GM18867 (cell line): ENCODE data around the gene CATSPERD.
"Not testable (repeated sequence)": the region's sequence is repeated elsewhere in the genome, so short reads cannot be mapped to it uniquely, and the experiment has no call there.

Source experiments
- ATAC-seq: cut with Tn5 transposase; IDR thresholded peaks from one replicate; pipeline ENCODE4 v1.9.1; 2021; ENCODE audit warnings: mild to moderate bottlenecking, moderate library complexity; ENCODE audit not compliant: unreplicated experiment

The CATSPERD gene

DNA sequence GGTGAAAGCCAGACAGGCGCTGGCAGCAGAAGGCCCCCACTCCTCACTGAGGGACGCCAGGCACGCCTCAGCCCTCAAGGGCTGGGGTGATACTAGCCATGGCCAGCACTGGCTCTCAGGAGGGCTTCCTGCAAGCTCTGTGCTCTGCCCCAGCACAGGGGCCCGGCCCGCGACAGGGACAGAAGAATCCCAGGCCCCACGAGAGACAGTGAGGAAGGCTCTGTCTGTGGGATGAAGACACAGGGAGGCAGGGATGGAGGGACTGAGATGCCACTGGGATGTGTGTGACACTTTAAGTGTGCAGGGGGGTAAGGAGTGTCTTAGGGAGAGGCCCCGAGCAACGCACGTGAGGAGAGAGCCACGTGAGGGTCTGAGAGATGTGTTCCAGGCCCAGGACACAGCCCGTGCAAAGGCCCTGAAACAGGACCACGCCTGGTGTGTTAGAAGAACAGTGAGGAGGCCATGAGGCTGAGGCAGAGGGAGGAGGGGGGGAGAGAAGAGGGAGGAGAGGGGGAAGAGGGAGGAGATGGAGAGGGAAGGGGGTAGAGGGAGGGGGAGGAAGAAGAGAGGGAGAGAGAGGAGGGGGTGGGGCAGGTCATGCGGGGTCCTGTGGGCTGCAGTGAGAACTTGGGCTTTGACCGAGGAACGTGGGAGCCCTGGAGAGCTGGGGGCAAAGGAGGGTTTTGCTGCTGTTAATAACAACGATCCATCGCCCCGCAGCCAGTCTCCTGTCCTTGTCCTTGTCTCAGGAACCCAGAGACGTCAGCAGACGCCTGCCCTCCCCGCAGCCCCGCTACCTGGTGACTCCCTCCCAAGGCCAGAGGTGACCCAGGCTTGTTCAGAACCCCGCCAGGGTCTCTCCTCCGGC is 23.2 kb upstream of the CATSPERD start:
- ATAC-seq: no peak

DNA sequence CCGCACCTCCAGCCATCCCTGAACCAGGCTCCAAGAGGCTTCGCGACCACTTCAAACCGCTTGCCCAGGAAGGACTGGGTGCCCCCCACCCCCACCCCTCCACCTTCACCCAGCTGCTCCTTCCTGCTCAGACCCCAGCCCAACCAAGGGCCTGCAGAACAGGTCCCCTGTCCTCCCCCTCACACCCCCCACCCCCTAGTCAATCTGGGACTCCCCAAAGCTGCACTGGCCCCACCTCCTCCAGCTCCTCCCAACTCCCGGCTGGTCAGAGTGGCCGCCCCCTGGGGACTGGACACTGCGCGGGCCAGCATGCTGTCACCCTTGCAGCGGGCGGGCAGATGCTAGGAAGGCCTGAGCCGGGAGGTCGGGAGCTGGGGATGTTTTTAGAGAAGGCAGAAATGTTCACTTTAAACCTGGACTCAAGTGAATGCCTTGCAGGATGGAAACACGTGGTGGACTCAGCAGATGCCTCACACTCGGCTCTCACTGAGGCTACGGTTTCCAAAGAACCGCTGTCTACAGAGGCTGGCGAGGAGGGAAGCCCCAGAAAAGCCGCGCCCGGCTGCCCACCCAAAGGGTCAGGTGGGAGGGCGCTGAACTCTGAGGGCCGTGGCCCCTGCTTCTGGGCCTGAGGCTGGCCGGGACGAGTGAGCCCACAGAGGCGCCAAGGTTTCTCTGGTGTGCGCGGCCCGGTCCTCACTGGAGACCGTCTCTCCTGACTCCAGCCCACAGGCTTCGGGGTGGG is 22.4 kb upstream of the CATSPERD start:
- no peak for ATAC-seq

DNA sequence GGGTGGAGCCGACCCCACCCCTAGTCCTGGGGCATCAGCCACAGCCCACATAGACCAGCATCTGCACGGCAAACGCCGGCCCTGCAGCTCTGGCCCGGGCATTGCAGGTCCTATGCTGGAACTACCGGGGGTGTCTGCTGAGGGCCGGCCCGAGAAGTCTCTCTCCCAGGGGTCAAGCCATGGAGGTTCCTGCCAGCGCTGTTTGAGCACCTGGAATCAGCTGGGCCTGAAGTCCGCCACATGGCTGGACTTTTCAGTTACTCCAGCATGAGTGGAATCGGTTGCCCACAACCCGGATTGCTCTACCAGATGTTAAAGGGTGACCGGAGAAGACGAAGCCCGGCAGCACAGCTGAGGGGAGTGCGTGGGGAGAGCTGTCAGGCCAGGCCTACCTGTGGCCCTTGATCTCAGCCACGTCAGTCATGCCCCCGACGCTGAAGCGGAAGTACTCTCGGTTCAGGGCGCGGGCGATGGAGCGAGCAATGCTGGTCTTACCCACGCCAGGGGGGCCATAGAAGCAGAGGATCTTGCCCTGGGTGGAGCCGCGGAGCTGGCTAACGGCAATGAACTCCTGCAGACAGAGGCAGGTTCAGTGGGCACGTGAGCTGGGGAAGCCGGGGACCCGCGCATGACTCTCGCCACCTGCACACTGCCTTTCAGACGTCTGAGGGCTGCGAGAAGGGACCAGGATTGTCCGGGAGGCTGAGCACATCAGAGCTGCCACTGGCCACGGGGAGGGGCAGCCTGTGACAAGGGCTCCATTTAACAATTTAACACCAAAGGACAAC is 21.6 kb upstream of the CATSPERD start:
- ATAC-seq: no peak

DNA sequence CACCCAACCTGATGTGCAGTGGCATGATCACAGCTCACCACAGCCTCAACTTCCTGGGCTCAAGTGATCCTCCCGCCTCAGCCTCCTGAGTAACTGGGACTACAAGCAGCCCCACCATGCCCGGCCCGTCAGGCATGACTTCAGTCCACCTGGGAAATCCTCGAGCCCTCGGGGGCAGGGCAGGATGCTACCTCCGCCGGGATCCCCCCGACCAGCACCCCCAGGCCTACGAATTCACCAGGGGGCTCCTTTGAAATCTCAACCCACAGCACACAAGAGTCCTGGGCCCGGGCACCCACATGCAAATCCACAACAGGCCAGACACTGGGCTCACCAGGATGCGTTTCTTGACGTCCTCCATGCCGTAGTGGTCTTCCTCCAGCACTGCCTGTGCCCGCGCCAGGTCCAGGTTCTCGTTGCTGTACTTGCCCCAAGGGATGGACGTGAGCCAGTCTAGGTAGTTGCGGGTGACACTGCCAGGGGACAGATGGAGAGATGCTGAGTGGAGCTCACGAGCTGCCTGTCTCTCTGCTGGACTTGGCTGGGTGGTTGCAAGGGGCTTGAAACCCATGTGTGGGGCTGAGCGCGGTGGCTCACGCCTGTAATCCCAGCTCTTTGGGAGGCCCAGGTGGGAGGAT is 19.9 kb upstream of the CATSPERD start:
- ATAC-seq: no peak

DNA sequence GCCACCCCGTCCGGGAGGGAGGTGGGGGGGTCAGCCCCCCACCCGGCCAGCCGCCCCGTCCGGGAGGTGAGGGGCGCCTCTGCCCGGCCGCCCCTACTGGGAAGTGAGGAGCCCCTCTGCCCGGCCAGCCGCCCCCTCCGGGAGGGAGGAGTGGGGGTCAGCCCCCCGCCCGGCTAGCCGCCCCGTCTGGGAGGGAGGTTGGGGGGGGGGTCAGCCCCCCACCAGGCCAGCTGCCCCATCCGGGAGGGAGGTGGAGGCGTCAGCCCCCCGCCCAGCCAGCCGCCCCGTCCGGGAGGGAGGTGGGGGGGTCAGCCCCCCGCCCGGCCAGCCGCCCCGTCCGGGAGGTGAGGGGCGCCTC is 18.4 kb upstream of the CATSPERD start:
- not testable (repeated sequence) for ATAC-seq

DNA sequence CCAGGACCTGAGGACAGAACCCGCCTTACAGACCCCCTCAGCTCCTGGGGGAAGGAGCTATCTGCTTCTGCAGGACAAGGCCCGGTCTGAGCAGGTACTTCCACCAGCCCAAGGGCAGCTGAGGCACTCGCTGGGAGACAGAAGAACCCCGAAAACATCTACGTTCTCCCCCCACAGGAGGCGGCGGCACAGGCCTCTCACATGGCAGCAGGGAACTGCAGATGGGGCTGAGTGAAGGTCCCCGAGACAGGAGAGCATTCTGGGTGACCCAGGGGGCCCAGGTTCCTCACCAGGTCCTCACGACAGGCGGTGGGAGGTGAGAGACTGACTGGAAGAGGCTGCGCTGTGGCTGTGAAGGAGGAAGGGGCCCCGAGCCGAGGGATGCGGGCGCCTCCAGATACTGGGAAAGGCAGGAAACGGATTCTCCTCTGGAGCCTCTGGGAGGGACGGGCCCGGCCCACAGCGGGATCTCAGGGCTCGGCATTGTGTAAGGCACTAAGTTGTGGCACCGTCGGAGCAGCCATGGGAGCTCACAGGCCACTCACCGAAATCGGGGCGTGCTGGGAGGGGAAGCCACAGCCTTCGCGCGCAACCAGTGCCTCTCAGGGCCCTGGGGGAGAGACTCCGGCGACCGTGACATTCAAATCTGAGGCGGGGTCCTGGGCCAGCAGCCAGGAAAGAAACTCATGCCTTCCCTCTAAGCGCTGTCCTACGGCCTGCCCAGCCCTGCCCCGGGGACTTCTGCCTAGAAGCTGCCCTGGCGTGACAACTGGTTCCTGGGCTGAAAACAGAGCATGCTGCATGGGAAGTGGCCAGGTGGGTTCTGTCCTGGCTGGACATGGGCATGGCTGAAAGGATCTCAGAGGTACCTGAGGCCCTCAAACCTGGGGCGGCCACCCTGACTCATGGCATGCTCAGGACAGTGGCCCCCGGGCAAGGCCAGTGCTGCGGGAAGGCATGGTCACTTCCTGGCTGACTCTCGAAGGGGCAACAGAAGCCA is 16.3 kb upstream of the CATSPERD start:
- no peak for ATAC-seq

DNA sequence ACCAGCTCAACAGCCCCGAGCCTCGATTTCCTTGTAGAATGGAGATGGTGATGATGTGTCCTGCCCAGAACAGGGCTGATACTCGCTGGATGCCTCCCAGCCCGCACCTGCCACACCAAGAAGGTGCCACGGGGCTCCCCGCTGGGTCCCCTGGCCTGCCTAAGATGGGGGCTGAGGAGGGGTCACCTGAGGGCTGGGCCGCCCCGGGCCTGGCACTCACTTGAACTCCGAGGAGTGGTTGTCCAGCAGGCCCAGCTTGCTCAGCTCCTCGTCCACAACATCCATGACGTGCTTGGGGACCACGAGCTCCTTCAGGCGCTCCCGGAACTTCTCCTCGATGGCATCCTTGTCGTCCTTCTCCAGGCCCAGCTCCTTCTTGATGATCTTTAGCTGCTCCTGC is 14.9 kb upstream of the CATSPERD start:
- no peak for ATAC-seq

DNA sequence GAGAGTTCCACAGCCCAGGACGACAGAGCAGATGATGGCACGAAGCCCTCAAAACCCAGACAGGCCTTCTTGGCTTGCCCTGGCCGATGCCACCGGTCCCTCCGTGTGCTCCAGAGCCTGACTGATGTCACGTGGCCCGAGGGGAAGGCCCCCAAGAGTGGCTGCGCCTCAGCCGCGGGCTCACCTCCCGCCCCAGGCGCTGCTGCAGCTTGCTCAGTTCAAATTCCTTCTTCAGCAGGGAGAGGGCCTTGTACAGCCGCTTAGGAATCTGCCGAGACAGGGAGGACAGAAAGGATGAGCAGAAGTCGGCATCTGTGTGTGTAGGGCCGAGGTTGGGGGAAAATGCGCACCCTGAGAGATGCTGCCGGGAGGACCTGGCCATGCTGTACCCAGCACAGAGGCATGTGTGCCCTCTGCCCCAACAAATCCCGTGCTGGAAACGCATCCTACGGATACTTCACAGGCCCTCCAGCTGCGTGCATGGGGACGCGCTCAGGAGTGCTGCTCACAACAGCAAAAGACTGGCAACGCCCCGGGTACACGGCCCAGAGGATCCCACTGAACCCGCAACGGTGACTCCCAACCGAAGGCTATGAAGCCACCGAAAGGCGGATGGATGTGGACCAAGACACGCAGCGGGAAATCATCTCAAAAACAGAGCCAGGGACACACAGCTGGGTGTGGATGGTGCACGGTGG is 13.4 kb upstream of the CATSPERD start:
- ATAC-seq: no peak

DNA sequence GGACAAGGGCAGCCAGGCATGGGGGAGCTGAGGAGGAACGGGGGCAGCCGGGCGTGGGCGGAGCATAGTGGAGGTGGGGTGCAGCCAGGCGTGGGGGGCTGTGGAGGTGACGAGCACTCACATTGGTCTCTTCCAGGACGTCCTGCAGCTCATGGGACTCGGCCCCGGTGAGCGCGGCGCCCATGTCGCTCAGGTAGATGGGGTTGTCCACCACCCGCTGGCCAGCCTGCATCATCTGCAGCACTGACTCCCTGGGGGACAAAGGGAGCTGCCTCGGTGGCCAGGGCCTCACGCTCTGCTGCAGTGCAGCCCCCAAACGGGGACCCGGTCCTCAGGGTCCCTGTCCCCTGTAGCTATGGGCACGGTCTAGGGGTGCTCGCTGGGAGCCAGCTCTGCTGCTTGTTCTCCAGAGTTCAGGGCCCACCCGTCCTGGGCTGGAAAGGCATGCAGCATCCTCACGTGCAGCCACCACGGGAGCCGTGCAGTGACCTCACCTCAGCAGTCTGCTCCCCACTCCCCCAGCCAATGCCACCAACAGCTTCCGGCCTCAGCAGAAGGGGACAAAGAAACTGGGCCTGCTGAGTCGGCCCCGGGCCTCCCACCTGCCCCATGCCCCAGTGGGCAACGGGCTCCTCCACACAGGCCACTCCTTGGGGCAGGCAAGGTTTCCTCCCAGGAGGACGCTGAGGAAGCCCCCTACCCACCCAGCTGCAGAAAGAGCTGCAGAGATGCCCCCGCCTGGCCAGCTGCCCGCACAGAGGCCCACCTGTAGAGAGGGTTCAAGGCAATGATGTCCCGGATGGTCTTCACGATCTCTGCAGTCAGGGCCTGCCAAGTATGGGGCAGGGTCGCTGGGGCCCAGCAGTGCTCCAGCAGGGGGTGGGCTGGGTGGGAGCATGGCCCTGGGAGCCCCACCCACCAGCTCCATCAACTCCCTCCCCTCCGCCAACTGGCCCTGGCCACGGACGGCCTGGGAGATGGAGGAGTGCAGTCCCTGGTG is 12.6 kb upstream of the CATSPERD start:
- ATAC-seq: no peak

DNA sequence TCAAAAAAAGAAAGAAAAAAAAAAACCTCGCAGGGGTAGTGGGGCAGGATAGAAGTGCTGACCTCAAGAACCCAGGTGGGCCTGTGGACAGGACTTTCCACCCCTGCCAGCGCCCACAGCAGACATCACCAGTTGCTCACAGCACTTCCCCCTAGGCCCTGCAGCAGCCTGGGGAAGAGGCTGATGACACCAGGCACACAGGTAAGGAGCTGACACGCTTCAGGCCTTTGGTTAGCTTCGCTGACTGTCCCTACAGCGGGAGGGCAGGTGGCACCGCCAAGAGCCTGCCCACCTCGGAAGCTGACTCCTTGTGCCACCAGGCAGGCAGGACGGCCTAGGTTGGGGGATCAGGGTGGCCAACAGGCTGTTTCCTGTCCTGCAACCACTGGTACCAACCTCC is 9.4 kb upstream of the CATSPERD start:
- no peak for ATAC-seq

DNA sequence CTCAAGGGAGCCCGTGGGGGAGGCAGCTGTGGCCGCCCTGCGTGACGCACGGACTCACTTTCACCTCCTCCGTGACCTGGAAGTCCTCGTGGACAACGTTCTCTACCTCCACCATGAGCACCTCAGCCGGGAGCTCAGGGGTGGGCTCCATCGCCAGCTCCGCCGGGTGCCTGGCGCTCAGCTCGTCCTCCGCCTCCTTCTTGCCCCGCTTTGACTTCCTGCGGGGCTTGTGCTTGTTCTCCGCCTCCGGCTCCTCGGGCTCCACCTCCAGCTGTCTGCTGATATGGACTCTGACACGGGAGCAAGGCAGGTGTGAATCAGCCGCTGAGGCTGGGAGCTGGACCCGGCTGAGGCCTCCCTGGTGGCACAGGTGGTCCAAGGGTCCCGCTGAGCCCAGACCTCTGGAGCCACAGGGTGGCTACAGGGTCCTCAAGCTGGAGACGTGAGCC is 8.7 kb upstream of the CATSPERD start:
- no peak for ATAC-seq

DNA sequence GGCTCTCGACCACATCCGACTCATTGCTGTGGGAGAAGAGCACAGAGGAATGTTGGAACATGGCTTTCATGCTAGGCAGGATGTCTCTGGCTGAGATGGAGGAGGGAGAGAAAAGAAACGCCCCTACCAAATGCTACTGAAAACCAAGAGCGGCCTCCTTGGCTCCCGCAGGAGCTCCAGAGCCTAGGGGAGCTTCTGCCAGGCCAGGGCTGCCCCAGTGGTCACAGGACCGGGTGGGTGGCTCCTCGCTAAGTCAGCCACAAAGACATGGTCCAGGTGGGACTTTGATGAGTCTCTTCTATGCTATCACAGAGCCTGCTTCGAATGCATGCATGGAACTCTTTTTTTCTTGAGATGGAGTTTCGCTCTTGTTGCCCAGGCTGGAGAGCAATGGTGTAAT is 7.2 kb upstream of the CATSPERD start:
- no peak for ATAC-seq

DNA sequence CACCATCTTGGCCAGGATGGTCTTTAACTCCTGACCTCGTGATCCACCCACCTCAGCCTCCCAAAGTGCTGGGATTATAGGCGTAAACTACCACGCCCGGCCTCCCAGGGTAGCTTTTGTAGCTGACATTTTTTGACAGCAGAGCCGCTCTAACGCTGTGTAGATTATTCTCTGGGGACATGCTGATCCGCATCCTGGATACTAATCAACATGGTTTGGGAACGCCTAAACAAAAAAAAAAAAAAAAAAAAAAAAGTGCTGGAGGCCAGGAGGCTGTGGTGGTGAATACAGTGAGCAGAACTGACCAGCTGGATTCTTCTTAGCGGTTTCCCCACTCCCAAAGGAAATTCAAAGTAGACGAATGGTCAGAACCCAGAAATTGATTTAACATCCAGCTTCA is 5.6 kb upstream of the CATSPERD start:
- no peak for ATAC-seq

DNA sequence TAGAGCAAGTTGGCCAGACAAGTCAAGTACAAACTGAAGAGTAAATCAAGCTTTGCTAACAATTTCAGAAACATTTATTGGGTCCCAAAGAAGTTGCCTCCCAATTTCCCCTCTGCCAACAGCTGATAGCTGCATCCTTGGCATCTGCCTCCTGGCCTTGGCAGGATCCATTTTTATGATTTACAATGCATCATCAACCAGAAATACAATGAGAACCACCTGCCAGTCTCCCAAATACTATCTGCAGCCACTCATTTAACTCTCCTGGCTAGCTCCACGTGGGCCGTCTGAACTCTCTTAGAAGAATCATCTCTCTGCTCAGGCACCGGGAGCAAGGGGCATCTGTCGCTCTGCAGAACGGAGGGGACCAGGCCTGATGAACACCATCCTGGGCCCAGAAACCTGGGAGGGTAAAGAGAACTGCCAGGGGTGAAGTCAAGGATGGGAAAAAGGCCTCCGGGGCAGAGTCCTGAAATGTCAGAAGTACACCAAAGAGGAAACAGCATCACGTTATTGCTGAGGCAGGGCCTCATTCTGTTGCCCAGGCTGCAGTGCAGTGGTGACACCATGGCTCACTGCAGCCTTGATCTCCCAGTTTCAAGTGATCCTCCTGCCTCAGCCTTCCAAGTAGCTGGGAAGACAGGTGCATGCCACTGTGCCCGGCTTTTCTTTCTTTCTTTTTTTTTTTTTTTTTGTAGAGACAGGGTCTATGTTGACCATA is 3.1 kb upstream of the CATSPERD start:
- ATAC-seq: no peak

DNA sequence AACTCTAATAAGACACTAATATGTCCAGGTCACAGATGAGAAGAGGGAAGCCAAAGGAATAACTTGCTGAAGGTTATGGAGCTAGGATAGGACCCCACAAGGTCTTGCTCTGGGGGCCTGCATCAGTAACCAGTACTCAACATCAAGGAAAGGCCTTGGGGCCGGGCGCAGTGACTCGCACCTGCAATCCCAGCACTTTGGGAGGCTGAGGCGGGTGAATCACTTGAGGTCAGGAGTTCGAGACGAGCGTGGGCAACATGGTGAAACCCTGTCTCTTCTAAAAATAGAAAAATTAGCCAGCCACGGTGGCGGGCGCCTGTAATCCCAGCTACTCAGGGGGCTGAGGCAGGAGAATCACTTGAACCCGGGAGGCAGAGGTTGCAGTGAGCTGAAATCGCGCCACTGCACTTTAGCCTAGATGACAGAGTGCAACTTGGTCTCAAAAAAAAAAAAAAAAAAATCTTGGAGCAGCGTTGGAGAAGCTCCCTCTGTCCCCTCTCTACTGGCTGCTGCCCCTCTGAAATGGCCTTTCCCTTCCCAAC is 2.3 kb upstream of the CATSPERD start:
- no peak for ATAC-seq

DNA sequence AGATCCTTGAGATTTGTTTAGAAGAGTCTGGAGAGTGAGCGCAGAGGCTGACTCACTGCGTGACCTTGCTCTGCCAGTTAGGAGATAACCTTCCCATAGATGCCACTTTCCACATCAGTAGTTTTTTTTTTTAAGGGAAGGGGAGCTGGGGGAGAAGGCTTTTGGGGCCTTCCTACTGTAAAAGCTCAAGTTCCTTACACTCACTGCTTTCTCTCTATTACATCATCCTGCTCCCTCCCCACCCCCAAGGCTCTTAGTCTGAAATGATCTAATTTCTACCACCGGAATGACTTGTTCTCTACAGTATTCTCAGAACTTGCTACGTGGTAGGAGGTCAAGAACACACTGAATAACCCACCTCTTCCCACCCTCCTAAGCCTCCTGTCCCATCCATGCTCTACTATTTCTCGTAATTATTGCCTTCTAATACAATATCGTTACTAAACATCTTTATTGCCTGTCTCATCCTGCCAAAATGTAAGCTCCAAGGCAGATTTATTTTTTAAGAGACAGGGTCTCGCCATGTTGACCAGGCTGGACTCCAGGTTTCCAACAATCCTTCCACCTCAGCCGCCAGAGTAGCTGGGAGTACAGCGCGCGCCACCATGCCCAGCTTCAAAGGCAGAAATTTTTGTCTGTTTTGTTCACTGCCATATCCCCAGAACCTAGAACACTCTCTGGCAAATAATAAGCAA is 1.7 kb upstream of the CATSPERD start:
- no peak for ATAC-seq
